Astrocyte of the cerebellum (primary cell): ENCODE results near the gene PIK3CB.
"Not testable (repeated sequence)": the region's sequence is repeated elsewhere in the genome, so short reads cannot be mapped to it uniquely, and the experiment has no call there.

Source experiments
- DNase-seq: peaks from one replicate; pipeline ENCODE4 v3.0.0-alpha.2; 2011; ENCODE audit warnings: low read depth
- H3K4me3 ChIP-seq: 2 replicates; pipeline ENCODE4 v1.5.1; 2011; ENCODE audit warnings: mild to moderate bottlenecking, low read depth, low read length, moderate library complexity
- in situ Hi-C: cut with HindIII; loops from 2 replicates; pipeline ENCODE4 v1.10.0; 2017; ENCODE audit warnings: low sequenced_read_pairs
- TF ChIP-seq, protein P1 (sequence below): IDR thresholded peaks from 2 replicates; pipeline ENCODE4 v1.5.1; 2012; ENCODE audit warnings: low read length, low read depth, moderate library complexity, mild to moderate bottlenecking; ENCODE audit errors: missing control alignments

The PIK3CB gene

DNA sequence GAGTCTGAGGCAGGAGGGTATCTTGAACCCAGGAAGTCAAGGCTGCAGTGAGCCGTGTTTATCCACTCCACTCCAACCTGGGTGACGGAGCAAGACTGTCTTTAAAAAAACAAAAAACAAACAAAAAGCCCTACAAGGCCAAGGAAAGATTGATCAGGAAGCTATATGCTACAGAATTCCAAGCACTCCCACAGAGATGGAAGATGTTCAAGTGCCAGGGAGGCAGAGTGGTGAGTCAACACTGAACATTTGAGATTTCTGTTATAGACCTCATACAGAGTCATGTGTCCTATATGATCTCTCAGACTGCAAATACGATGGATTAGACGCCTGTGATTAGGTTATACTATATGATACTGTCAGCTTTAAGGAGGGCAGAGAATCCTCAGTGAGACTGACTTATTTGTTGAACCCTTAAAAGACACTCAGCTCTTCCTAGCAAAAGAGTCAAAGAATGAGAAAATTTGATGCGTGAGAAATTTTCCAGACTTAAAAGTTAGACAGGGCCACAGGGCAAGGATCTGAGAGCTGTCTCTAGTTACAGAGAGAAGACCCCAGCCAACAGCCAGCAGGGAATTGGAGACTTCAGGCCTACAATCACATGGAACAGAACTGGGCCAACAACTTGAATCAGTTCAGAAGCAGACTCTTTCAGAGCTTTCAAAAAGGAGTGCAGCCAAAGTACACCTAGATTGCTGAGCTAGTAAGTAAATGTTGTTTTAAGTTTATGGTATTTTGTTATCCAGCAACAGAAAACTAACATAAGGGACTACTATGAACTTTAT, 107.6 kb downstream of the PIK3CB start:
- TF ChIP-seq, protein P1, sequence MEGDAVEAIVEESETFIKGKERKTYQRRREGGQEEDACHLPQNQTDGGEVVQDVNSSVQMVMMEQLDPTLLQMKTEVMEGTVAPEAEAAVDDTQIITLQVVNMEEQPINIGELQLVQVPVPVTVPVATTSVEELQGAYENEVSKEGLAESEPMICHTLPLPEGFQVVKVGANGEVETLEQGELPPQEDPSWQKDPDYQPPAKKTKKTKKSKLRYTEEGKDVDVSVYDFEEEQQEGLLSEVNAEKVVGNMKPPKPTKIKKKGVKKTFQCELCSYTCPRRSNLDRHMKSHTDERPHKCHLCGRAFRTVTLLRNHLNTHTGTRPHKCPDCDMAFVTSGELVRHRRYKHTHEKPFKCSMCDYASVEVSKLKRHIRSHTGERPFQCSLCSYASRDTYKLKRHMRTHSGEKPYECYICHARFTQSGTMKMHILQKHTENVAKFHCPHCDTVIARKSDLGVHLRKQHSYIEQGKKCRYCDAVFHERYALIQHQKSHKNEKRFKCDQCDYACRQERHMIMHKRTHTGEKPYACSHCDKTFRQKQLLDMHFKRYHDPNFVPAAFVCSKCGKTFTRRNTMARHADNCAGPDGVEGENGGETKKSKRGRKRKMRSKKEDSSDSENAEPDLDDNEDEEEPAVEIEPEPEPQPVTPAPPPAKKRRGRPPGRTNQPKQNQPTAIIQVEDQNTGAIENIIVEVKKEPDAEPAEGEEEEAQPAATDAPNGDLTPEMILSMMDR = no peak

DNA sequence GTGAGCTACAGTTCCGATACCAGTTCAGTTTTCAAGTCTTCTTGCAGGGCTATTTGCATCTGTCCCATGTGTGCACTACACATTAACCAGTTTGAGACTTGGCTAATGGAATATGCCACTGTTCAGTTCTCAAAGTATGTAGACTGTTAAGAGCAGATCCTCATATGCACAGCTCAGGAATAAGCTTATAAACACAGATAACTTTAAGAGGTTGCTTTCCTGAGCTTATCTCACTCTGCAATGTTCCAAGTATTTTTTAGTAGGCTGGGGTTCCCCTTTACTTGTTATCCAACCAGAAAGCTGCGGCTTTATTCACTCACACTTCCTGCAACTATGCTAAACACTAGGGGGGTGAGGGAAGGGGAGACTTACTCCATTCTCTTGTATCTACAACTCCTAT, 108.7 kb downstream of the PIK3CB start:
- in situ Hi-C loops, H3K4me3 ChIP-seq, DNase-seq: not testable (repeated sequence)

More for the DNA sequence above, 107.6 kb downstream of the PIK3CB start:
- no peak overlapping the region for H3K4me3 ChIP-seq
- in situ Hi-C loops = no loop called here
- DNase-seq = peak; percentile 52

DNA sequence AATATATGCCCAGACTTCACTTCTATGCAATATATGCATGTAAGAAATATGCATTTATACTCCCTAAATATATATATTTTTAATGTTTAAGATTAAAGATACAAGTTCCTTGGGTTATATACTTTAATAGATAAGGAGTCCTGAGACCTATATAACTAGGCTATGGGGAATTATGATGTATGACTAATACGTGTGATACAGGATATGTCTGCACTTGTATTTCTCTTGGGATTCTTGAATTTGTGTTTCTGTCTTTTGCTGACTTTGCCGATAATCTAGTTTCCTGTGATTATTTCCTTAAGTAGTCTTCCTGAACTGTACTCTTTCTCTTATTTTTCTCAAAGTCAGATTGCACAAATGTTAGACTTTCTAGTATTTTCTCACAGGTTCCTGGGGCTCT, 109.6 kb downstream of the PIK3CB start:
- in situ Hi-C loops = no loop called here

DNA sequence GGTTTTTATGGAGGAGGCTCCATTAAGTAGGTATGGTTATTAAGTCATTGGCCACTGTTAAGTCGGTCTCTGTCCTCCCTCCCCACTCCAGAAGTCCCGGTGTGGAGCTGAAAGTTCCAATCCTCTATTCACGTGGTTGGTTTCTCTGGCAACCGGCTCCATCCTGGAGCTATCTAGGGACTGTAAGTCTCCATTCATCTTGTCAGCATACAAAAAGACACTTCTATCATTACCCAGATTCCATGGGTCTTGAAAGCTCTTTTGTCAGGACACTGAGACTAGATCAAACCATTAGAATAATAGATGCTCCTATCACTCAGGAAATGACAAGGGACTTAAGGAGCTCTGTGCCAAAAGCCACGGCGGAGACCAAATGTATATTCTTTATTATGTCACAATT, 110.3 kb downstream of the PIK3CB start:
- TF ChIP-seq, protein P1 = no peak
- H3K4me3 ChIP-seq = no peak overlapping the region
- in situ Hi-C loops = no loop called here
- no peak for DNase-seq

More for the DNA sequence above, 109.6 kb downstream of the PIK3CB start:
- DNase-seq = no peak
- no peak overlapping the region for H3K4me3 ChIP-seq
- TF ChIP-seq, protein P1 = no peak

DNA sequence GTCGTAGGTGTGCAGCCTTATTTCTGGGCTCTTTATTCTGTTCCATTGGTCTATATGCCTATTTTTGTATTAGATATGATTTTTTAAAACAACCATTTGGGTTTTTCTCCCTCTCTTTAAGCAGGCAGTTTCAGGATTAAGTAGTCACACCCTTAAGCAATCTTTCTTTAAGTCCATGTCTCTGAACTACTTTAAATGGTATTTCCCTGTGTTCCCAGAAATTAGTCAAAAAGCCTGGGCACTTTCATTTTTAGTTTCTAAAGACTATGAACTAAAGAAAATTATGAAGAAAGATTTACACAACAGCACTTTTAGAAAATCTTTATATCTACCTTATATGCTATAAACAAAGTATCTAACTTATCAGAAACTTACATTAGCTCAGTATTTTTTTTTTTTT, 115.9 kb downstream of the PIK3CB start:
- H3K4me3 ChIP-seq = no peak overlapping the region
- TF ChIP-seq, protein P1 = no peak
- no peak for DNase-seq
- in situ Hi-C loops = no loop called here

DNA sequence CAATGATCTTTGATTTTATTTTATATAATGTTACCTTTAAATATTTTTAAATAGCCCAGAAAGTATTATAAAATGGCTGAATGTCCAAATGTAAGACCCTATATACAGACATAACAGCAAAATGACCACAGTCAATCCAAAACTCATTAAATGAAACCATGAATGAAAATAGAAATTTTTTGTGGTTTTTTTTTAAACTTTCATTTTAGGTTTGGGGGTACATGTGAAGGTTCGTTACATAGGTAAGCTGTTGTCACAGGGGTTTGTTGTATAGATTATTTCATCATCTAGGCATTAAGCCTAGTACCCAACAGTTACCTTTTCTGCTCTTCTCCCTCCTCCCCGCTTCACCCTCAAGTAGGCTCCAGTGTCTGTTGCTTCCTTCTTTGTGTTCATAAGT, 117.4 kb downstream of the PIK3CB start:
- DNase-seq = no peak
- no peak overlapping the region for H3K4me3 ChIP-seq
- in situ Hi-C loops = no loop called here
- TF ChIP-seq, protein P1 = no peak

DNA sequence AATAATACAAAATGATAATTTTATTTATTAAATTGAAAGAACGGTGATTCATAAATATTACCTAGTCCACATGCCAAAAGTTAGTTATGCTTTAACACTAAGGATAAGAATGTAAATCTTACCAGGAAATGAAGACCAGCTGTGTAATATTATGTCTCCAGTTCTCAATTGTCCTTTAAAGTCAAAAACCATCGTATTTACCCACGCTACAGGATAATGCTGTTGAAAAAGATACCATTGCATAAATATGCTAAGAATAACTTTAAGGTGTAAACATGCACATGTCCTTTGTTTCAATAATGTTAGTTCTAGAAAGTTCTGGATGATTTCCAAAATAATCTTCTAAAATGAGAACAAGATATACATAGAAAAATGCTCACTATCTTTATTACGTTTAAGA, 122.6 kb downstream of the PIK3CB start:
- in situ Hi-C loops = no loop called here
- DNase-seq = no peak
- TF ChIP-seq, protein P1 = no peak
- H3K4me3 ChIP-seq = no peak overlapping the region
